ENCODE measurements around the gene EDARADD. TPM values are rescaled to one million over a fixed set of nuclear protein-coding genes. Genes with fewer than 3 reads are reported as not detected.

The EDARADD gene
- total RNA-seq, 1 experiment from 2014 or later: 0.91 TPM

GRCh38 chr1:236426215-236426614 is 32.1 kb downstream of the EDARADD start:
- TF ChIP-seq EZH2phosphoT487 (IDR thresholded peaks at IDR 0.05; ENCODE audit: borderline replicate concordance, low read length): no peak
- TF ChIP-seq, protein P1, sequence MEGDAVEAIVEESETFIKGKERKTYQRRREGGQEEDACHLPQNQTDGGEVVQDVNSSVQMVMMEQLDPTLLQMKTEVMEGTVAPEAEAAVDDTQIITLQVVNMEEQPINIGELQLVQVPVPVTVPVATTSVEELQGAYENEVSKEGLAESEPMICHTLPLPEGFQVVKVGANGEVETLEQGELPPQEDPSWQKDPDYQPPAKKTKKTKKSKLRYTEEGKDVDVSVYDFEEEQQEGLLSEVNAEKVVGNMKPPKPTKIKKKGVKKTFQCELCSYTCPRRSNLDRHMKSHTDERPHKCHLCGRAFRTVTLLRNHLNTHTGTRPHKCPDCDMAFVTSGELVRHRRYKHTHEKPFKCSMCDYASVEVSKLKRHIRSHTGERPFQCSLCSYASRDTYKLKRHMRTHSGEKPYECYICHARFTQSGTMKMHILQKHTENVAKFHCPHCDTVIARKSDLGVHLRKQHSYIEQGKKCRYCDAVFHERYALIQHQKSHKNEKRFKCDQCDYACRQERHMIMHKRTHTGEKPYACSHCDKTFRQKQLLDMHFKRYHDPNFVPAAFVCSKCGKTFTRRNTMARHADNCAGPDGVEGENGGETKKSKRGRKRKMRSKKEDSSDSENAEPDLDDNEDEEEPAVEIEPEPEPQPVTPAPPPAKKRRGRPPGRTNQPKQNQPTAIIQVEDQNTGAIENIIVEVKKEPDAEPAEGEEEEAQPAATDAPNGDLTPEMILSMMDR (conservative IDR thresholded peaks at IDR 0.05; ENCODE audit: low read depth, low read length): no peak
- no peak for TF ChIP-seq EZH2 (IDR thresholded peaks at IDR 0.05; ENCODE audit: low read length, unreplicated experiment)
- Histone ChIP-seq H3K9me2 (replicated peaks; ENCODE audit: low read length) (no peaks in the 10 kb centered on the region), H3K9ac (ENCODE audit: low read length) (no peak overlapping the region), H3K9me3 (ENCODE audit: low read length) (no peaks in the 10 kb centered on the region), H3K4me3 (ENCODE audit: low read length) (no peak overlapping the region), H3K36me3 (ENCODE audit: low read depth, low read length) (no peaks in the 10 kb centered on the region), H3K4me1 (ENCODE audit: insufficient read depth, low read length) (no peaks in the 10 kb centered on the region), H3K27ac (ENCODE audit: low read length) (no peak overlapping the region), H2AFZ (ENCODE audit: low read length) (no peak overlapping the region), H4K20me1 (ENCODE audit: low read length) (no peaks in the 10 kb centered on the region), H3K4me2 (ENCODE audit: low read length) (no peak overlapping the region), H3K27me3 (ENCODE audit: low read length) (no peaks in the 10 kb centered on the region), H3F3A (ENCODE audit: low read length, unreplicated experiment) (no peaks in the 10 kb centered on the region), H3K79me2 (ENCODE audit: low read length) (no peaks in the 10 kb centered on the region)
- BruUV-seq (replicated peaks): no TSS peak
- intact Hi-C loops (cut with micrococcal nuclease): no loop called here
- DNase-seq (no peak), ATAC-seq (no peak)
- POLR2A ChIA-PET (ENCODE audit: unreplicated experiment): no interaction called here
- CTCF ChIA-PET: no interaction called here

- Histone ChIP-seq H3K9me2 (replicated peaks; ENCODE audit: low read length) (no peaks in the 10 kb centered on the region), H3K9me3 (ENCODE audit: low read length) (no peaks in the 10 kb centered on the region), H3K4me3 (ENCODE audit: low read length) (no peak overlapping the region), H3F3A (ENCODE audit: low read length, unreplicated experiment) (no peaks in the 10 kb centered on the region), H3K9ac (ENCODE audit: low read length) (no peak overlapping the region), H3K4me2 (ENCODE audit: low read length) (no peak overlapping the region), H3K79me2 (ENCODE audit: low read length) (no peaks in the 10 kb centered on the region), H3K4me1 (ENCODE audit: insufficient read depth, low read length) (no peaks in the 10 kb centered on the region), H3K27ac (ENCODE audit: low read length) (no peak overlapping the region), H3K36me3 (ENCODE audit: low read depth, low read length) (no peaks in the 10 kb centered on the region), H2AFZ (ENCODE audit: low read length) (no peak overlapping the region), H4K20me1 (ENCODE audit: low read length) (no peaks in the 10 kb centered on the region), H3K27me3 (ENCODE audit: low read length) (no peaks in the 10 kb centered on the region)
- TF ChIP-seq EZH2 (IDR thresholded peaks at IDR 0.05; ENCODE audit: low read length, unreplicated experiment) (no peak), EZH2phosphoT487 (IDR thresholded peaks at IDR 0.05; ENCODE audit: borderline replicate concordance, low read length) (no peak)
- TF ChIP-seq, protein P1 (conservative IDR thresholded peaks at IDR 0.05; ENCODE audit: low read depth, low read length): no peak
- no peak for DNase-seq
- POLR2A ChIA-PET (ENCODE audit: unreplicated experiment): no interaction called here
- no peak for ATAC-seq
- CTCF ChIA-PET: no interaction called here
- BruUV-seq (replicated peaks): no TSS peak
- intact Hi-C loops (cut with micrococcal nuclease): no loop called here
Measured at GRCh38 chr1:236429715-236430274, 35.7 kb downstream of the EDARADD start.

GRCh38 chr1:236433819-236434315 is 39.8 kb downstream of the EDARADD start:
- H3K79me2 ChIP-seq (ENCODE audit: low read length): no peaks in the 10 kb centered on the region

More at GRCh38 chr1:236433819-236434315, 39.8 kb downstream of the EDARADD start:
- ATAC-seq: no peak
- H3K36me3 ChIP-seq (ENCODE audit: low read depth, low read length): no peaks in the 10 kb centered on the region
- no peaks in the 10 kb centered on the region for H3K9me2 ChIP-seq (replicated peaks; ENCODE audit: low read length)
- TF ChIP-seq EZH2 (IDR thresholded peaks at IDR 0.05; ENCODE audit: low read length, unreplicated experiment): no peak
- TF ChIP-seq, protein P1 (conservative IDR thresholded peaks at IDR 0.05; ENCODE audit: low read depth, low read length): no peak
- TF ChIP-seq EZH2phosphoT487 (IDR thresholded peaks at IDR 0.05; ENCODE audit: borderline replicate concordance, low read length): no peak
- no peak overlapping the region for H3K4me2 ChIP-seq (ENCODE audit: low read length)
- no peak for DNase-seq
- H3F3A ChIP-seq (ENCODE audit: low read length, unreplicated experiment): no peaks in the 10 kb centered on the region
- no peaks in the 10 kb centered on the region for H4K20me1 ChIP-seq (ENCODE audit: low read length)
- BruUV-seq (replicated peaks): no TSS peak
- no peak overlapping the region for H3K9ac ChIP-seq (ENCODE audit: low read length)
- ChIA-PET POLR2A (ENCODE audit: unreplicated experiment) (no interaction called here), CTCF (no interaction called here)
- intact Hi-C loops (cut with micrococcal nuclease): no loop called here
- no peak overlapping the region for H3K4me3 ChIP-seq (ENCODE audit: low read length)
- no peaks in the 10 kb centered on the region; the same call in 1 of the 2 replicates for H3K27me3 ChIP-seq (ENCODE audit: low read length)
- H3K4me1 ChIP-seq (ENCODE audit: insufficient read depth, low read length): no peaks in the 10 kb centered on the region
- no peaks in the 10 kb centered on the region for H3K9me3 ChIP-seq (ENCODE audit: low read length)
- no peak overlapping the region for H2AFZ ChIP-seq (ENCODE audit: low read length)
- H3K27ac ChIP-seq (ENCODE audit: low read length): no peak overlapping the region

All from PC-3 (cell line).